ENCODE data around the gene MTHFSD. TPM values are rescaled to one million over a fixed set of nuclear protein-coding genes. Genes with fewer than 3 reads are reported as not detected.
A peak's percentile ranks its signal among the peaks of the same experiment; 100 is the strongest.

MTHFSD gene
- total and polyA plus RNA-seq, 7 donors = 5.5 to 18.8 (median 10.9) TPM

- peaks cover 0 to 91% (median 45%) of the 10 kb centered on the region in 4 donors for H3K4me1 ChIP-seq
- no peaks in the 10 kb centered on the region for H3K9me3 ChIP-seq
- peaks cover 0 to 26% (median 4%) of the 10 kb centered on the region in 3 donors for H3K27me3 ChIP-seq
- H3K4me3 ChIP-seq = peak overlapping the region; percentile 1 to 95 (median 82)
- intact Hi-C loops (cut with DNase I) = no loop called here
- H3K27ac ChIP-seq = peak overlapping the region; percentile 99 to 100 (median 99)
- no peak for DNase-seq
- no peaks in the 10 kb centered on the region for H3K36me3 ChIP-seq
- no peak for TF ChIP-seq EP300 (IDR thresholded peaks at IDR 0.05)
- 12 to 22% methylated on average over 19 of the region's 19 CpGs for WGBS, 2 donors
Observed at GRCh38 chr16:86501989-86502855, 52.8 kb downstream of the MTHFSD start.

- Histone ChIP-seq H3K4me3 (peak overlapping the region in 3 of 4 donors; percentile 65 to 84 (median 81)), H3K4me1 (peaks cover 0 to 87% (median 47%) of the 10 kb centered on the region in 4 donors), H3K27ac (peak overlapping the region; percentile 99 to 100 (median 99)), H3K27me3 (peaks cover 0 to 31% (median 4%) of the 10 kb centered on the region in 3 donors), H3K36me3 (no peaks in the 10 kb centered on the region), H3K9me3 (no peaks in the 10 kb centered on the region)
- intact Hi-C loops (cut with DNase I) = no loop called here
- peak; percentile 68 for DNase-seq
- 9 to 17% methylated on average over 13 of the region's 13 CpGs for WGBS, 2 donors
- TF ChIP-seq, protein P1, sequence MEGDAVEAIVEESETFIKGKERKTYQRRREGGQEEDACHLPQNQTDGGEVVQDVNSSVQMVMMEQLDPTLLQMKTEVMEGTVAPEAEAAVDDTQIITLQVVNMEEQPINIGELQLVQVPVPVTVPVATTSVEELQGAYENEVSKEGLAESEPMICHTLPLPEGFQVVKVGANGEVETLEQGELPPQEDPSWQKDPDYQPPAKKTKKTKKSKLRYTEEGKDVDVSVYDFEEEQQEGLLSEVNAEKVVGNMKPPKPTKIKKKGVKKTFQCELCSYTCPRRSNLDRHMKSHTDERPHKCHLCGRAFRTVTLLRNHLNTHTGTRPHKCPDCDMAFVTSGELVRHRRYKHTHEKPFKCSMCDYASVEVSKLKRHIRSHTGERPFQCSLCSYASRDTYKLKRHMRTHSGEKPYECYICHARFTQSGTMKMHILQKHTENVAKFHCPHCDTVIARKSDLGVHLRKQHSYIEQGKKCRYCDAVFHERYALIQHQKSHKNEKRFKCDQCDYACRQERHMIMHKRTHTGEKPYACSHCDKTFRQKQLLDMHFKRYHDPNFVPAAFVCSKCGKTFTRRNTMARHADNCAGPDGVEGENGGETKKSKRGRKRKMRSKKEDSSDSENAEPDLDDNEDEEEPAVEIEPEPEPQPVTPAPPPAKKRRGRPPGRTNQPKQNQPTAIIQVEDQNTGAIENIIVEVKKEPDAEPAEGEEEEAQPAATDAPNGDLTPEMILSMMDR (IDR thresholded peaks at IDR 0.05) = no peak
- no peak for TF ChIP-seq POLR2AphosphoS5 (IDR thresholded peaks at IDR 0.05)
- TF ChIP-seq EP300 (IDR thresholded peaks at IDR 0.05) = no peak
- no peak for TF ChIP-seq POLR2A (IDR thresholded peaks at IDR 0.05)
Observed at GRCh38 chr16:86500708-86501510, 54.1 kb downstream of the MTHFSD start.

- WGBS, 2 donors = 9 to 16% methylated on average over 16 of the region's 16 CpGs
- DNase-seq = peak; percentile 83
- H3K36me3 ChIP-seq = no peaks in the 10 kb centered on the region
- peak in 2 of 4 donors; percentile 67 to 76 for TF ChIP-seq EP300 (IDR thresholded peaks at IDR 0.05)
- TF ChIP-seq, protein P1 (IDR thresholded peaks at IDR 0.05) = no peak
- TF ChIP-seq POLR2A (IDR thresholded peaks at IDR 0.05) = no peak
- TF ChIP-seq POLR2AphosphoS5 (IDR thresholded peaks at IDR 0.05) = peak; percentile 26 to 72 (median 62)
- intact Hi-C loops (cut with DNase I) = loop anchor here (2.0 to 5.0 kb wide), 2 partner anchors 71 to 193 kb away; no protein-coding TSS in a partner anchor
- H3K4me1 ChIP-seq = peaks cover 0 to 83% (median 49%) of the 10 kb centered on the region in 4 donors
- H3K27ac ChIP-seq = peak overlapping the region; percentile 99 to 100 (median 99)
- H3K27me3 ChIP-seq = peaks cover 0 to 31% (median 2%) of the 10 kb centered on the region in 3 donors
- no peaks in the 10 kb centered on the region for H3K9me3 ChIP-seq
- peak overlapping the region; percentile 15 to 84 (median 66) for H3K4me3 ChIP-seq
Observed at GRCh38 chr16:86499889-86500707, 54.9 kb downstream of the MTHFSD start.

GRCh38 chr16:86499440-86499786 is 55.6 kb downstream of the MTHFSD start:
- Histone ChIP-seq H3K36me3 (no peaks in the 10 kb centered on the region), H3K4me1 (peaks cover 0 to 83% (median 56%) of the 10 kb centered on the region in 4 donors), H3K4me3 (peak overlapping the region; percentile 65 to 84 (median 68)), H3K27ac (peak overlapping the region; percentile 99 to 100 (median 99)), H3K27me3 (peaks cover 0 to 31% (median 0%) of the 10 kb centered on the region in 3 donors), H3K9me3 (no peaks in the 10 kb centered on the region)
- DNase-seq = no peak
- TF ChIP-seq POLR2A (IDR thresholded peaks at IDR 0.05) = no peak
- TF ChIP-seq, protein P1 (IDR thresholded peaks at IDR 0.05) = no peak
- no peak for TF ChIP-seq POLR2AphosphoS5 (IDR thresholded peaks at IDR 0.05)
- TF ChIP-seq EP300 (IDR thresholded peaks at IDR 0.05) = no peak
- intact Hi-C loops (cut with DNase I) = loop anchor here (2.0 to 5.0 kb wide), 2 partner anchors 71 to 192 kb away; no protein-coding TSS in a partner anchor
- 18 to 21% methylated on average over 4 of the region's 4 CpGs for WGBS, 2 donors
